Ishikawa (cell line): ENCODE results near the gene TRDN.

Experiments used
- CEBPB ChIP-seq: IDR thresholded peaks from 2 replicates; pipeline ENCODE4 v1.6.1; 2012
- CREB1 ChIP-seq: IDR thresholded peaks from 2 replicates; pipeline ENCODE4 v1.6.1; 2012; ENCODE audit warnings: low read depth
- EGR1 ChIP-seq: IDR thresholded peaks from 2 replicates; pipeline ENCODE4 v1.6.1; 2012
- EP300 ChIP-seq: IDR thresholded peaks from 2 replicates; pipeline ENCODE4 v1.6.1; 2012; ENCODE audit warnings: borderline replicate concordance
- FOXM1 ChIP-seq: IDR thresholded peaks from 2 replicates; pipeline ENCODE4 v1.6.1; 2012; ENCODE audit warnings: low read depth, borderline replicate concordance
- NFIC ChIP-seq: IDR thresholded peaks from 2 replicates; pipeline ENCODE4 v1.6.1; 2012
- RAD21 ChIP-seq: IDR thresholded peaks from 2 replicates; pipeline ENCODE4 v1.6.1; 2012; ENCODE audit warnings: low read depth
- TAF1 ChIP-seq: IDR thresholded peaks from 2 replicates; pipeline ENCODE4 v1.6.1; 2012; ENCODE audit warnings: low read depth, mild to moderate bottlenecking
- TCF12 ChIP-seq: IDR thresholded peaks from 2 replicates; pipeline ENCODE4 v1.6.1; 2012; ENCODE audit warnings: low read depth
- TEAD4 ChIP-seq: IDR thresholded peaks from 2 replicates; pipeline ENCODE4 v1.6.1; 2012
- YY1 ChIP-seq: IDR thresholded peaks from 2 replicates; pipeline ENCODE4 v1.6.1; 2012; ENCODE audit warnings: low read depth
- ZBTB7A ChIP-seq: IDR thresholded peaks from 2 replicates; pipeline ENCODE4 v1.6.1; 2012; ENCODE audit warnings: low read depth
- TF ChIP-seq, protein P1 (sequence below): IDR thresholded peaks from 2 replicates; pipeline ENCODE4 v1.6.1; 2012
- TF ChIP-seq, protein P2 (sequence below): IDR thresholded peaks from 2 replicates; pipeline ENCODE4 v1.6.1; 2012; ENCODE audit warnings: low read depth, mild to moderate bottlenecking
- TF ChIP-seq, protein P3 (sequence below): IDR thresholded peaks from 2 replicates; pipeline ENCODE4 v1.6.1; 2012

TRDN gene

DNA sequence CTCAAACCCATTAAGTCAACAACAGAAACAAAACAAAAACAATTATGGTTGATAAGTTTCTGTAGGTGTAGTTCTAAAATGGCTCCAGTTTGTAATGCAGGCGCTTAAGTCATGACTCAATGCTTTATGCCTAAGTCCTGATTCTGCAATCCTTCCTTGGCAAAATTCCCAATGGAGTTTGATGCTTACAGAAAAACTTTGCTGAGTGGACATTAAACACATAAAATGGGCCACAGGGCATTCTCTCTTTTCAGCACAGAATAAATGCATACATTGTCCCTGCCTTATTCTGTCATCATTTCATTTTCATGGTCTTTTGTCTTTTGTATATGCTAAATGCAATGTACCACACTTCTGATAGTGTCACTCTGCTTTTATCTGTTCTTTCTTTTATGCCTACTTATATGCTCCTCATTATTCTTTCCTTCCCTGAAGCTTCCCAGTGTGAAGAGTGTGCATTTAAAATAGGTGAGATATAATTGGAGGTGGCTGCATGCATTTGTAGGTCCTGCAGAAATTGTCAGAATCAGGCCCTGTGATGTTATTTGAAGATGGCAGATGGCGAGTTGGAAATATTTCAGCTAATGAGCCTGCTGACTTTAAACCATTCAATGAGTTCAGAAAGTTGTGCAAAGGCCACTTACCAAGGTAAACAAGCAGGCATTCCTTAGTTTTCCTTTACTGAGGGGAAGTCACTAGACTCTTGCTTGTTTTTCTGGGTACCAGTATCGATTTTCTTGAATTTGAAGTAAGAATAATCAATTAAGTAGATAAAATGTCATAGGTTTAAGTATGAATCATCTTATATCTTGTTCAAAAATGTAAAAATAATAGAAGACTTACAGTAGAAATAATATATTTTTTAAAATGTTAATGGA lies 313.1 kb downstream of the TRDN start:
- no peak for TF ChIP-seq EP300
- no peak for TF ChIP-seq TAF1
- TF ChIP-seq, protein P1, sequence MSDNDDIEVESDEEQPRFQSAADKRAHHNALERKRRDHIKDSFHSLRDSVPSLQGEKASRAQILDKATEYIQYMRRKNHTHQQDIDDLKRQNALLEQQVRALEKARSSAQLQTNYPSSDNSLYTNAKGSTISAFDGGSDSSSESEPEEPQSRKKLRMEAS, result no peak
- no peak for TF ChIP-seq ZBTB7A
- TF ChIP-seq TEAD4, result no peak
- no peak for TF ChIP-seq FOXM1
- TF ChIP-seq, protein P2, sequence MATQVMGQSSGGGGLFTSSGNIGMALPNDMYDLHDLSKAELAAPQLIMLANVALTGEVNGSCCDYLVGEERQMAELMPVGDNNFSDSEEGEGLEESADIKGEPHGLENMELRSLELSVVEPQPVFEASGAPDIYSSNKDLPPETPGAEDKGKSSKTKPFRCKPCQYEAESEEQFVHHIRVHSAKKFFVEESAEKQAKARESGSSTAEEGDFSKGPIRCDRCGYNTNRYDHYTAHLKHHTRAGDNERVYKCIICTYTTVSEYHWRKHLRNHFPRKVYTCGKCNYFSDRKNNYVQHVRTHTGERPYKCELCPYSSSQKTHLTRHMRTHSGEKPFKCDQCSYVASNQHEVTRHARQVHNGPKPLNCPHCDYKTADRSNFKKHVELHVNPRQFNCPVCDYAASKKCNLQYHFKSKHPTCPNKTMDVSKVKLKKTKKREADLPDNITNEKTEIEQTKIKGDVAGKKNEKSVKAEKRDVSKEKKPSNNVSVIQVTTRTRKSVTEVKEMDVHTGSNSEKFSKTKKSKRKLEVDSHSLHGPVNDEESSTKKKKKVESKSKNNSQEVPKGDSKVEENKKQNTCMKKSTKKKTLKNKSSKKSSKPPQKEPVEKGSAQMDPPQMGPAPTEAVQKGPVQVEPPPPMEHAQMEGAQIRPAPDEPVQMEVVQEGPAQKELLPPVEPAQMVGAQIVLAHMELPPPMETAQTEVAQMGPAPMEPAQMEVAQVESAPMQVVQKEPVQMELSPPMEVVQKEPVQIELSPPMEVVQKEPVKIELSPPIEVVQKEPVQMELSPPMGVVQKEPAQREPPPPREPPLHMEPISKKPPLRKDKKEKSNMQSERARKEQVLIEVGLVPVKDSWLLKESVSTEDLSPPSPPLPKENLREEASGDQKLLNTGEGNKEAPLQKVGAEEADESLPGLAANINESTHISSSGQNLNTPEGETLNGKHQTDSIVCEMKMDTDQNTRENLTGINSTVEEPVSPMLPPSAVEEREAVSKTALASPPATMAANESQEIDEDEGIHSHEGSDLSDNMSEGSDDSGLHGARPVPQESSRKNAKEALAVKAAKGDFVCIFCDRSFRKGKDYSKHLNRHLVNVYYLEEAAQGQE, result no peak
- no peak for TF ChIP-seq EGR1
- TF ChIP-seq, protein P3, sequence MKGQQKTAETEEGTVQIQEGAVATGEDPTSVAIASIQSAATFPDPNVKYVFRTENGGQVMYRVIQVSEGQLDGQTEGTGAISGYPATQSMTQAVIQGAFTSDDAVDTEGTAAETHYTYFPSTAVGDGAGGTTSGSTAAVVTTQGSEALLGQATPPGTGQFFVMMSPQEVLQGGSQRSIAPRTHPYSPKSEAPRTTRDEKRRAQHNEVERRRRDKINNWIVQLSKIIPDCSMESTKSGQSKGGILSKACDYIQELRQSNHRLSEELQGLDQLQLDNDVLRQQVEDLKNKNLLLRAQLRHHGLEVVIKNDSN, result no peak
- no peak for TF ChIP-seq TCF12
- TF ChIP-seq RAD21, result no peak

DNA sequence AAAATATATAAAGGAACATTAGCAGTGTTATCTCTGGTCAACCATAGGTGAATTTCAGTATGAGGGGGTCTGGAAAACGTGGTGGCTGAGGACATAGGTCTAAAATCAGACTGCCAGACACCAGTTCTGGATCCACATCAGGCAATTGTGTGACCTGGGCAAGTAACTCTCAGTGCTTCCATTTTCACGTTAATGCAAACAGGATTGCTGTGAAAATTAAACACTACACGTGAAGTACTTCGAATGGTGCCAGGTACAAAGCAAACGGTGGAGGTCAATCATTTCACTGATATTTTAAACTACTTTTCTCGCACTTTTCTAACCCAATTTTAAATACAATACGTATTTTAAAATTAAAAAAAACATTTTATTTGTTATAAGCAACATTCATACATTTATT lies 315.7 kb downstream of the TRDN start:
- no peak for TF ChIP-seq RAD21
- TF ChIP-seq FOXM1, result no peak
- no peak for TF ChIP-seq YY1
- TF ChIP-seq TEAD4, result no peak
- TF ChIP-seq, protein P2, result no peak
- TF ChIP-seq, protein P3, result no peak
- TF ChIP-seq EP300, result no peak
- no peak for TF ChIP-seq ZBTB7A
- TF ChIP-seq TAF1, result no peak
- TF ChIP-seq, protein P1, result no peak
- no peak for TF ChIP-seq CREB1
- TF ChIP-seq CEBPB, result no peak
- TF ChIP-seq TCF12, result no peak
- TF ChIP-seq NFIC, result no peak
- no peak for TF ChIP-seq EGR1

DNA sequence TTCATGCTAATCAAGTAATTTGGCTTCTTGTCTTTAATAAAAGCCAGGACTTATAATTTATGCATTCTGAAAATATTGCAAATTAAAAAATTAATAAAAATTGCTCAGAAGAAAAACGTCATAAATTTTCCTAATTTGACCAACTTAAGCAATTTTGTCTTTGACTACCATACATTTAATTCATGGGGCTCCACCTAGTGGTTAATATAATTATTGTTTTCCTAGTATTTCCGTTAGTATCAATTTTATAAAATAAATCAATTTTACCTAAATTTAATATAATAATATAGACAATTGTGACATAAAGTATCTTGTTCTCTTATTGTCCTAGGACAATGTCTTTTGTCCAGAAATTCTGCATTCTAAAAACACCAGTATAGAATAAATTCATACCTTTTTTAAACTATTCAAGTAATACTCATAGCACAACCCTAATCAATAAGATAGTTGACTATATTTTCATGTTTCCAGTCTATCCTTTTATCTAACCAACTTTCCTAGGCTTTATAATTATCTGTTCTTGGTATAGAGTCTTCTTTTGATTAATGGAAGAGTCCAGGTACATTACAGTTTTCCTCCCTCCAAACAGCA lies 319.9 kb downstream of the TRDN start:
- TF ChIP-seq, protein P1, result no peak
- peak; percentile 44 for TF ChIP-seq RAD21

DNA sequence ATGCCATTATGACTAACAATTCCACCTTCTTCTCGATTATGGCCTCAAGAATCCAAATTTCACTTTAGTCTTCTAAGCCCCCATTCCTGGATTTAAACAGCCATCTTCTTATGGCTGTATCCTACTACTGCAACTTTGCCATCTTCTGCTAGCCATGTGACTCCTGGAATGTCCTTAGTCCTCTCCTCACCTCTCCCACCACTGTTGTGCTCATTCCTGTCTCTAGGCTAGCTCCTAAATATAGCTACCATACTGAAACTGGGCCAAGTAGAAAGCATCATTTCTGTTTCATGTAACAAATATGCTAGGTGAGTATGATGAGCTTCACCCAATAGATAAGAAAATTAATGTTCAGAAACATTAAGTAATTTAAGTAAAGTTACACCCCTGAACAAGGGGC lies 327.6 kb downstream of the TRDN start:
- no peak for TF ChIP-seq YY1
- TF ChIP-seq CEBPB, result no peak
- TF ChIP-seq TAF1, result no peak
- TF ChIP-seq, protein P3, result no peak
- no peak for TF ChIP-seq RAD21
- no peak for TF ChIP-seq TEAD4
- TF ChIP-seq, protein P1, result no peak
- no peak for TF ChIP-seq CREB1
- TF ChIP-seq EP300, result no peak
- TF ChIP-seq EGR1, result no peak
- TF ChIP-seq, protein P2, result no peak
- no peak for TF ChIP-seq NFIC
- TF ChIP-seq TCF12, result no peak
- TF ChIP-seq FOXM1, result no peak
